ENCODE measurements around the gene SPON1.
A peak's percentile ranks its signal among the peaks of the same experiment; 100 is the strongest.

The SPON1 gene

DNA sequence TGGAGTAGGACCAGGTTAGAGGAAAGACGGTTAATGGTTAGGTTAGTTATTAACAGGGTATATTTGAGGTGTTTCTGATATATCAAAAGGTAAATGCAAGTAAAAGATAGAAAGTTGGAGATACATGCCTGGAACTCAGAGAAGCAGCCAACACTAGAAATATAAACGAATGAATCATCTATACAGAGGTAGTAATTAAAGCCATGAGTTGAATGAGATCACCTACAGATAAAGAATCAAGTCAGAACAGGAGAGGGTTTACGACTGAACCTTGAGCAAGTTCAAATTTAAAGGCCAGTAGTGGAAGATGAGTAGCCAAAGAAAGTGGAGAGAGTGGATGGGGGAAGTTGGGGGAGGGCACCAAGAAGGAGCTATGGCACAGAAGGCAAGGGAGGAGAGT lies 73.9 kb downstream of the SPON1 start:
- DNase-seq (ENCODE audit: low read depth) = no peak

DNA sequence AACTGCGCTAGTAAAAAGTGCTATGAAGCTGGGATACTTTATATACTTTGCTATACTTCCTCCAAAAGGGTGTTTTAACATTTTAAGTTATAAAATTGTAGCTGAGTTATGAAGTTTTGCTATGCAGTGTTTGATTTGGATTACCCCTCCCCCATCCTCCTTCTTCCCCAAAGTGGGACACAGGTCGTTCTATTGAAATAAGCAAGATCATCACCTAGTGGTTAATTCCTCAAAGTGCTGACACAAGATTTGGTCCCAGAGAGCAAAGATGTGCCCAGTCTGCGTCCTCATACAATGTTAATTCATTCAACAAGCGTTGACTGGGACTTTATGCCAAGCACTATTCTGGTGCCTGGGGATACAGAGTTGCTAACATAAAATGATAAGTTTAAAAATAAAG lies 78.5 kb downstream of the SPON1 start:
- no peak for DNase-seq (ENCODE audit: low read depth)

GRCh38 chr11:14041565-14041964 lies 79.0 kb downstream of the SPON1 start:
- no peak for DNase-seq (ENCODE audit: low read depth)

GRCh38 chr11:14042686-14043465 lies 80.4 kb downstream of the SPON1 start:
- DNase-seq (ENCODE audit: low read depth) = no peak

DNA sequence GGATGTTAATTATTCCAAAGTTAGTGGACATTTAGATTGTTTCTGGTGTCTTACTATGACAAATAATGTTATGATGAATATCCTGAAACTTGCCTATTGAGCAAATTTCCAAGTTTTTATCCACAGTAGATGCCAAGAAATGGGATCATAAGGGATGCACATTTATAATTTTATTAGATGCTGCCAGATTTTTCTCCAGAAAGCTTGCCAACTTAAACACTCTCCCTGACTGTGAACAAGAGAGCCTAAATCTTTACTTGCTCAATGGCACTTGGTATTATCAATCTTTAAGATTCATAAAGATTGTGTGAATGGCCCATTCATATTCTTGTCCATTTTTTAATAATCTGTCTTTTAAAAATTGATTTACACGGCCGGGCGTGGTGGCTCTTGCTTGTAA lies 82.4 kb downstream of the SPON1 start:
- no peak for DNase-seq (ENCODE audit: low read depth)

- no peak for DNase-seq (ENCODE audit: low read depth)
These were observed 82.9 kb downstream of the SPON1 start for GRCh38 chr11:14045417-14045816.

DNA sequence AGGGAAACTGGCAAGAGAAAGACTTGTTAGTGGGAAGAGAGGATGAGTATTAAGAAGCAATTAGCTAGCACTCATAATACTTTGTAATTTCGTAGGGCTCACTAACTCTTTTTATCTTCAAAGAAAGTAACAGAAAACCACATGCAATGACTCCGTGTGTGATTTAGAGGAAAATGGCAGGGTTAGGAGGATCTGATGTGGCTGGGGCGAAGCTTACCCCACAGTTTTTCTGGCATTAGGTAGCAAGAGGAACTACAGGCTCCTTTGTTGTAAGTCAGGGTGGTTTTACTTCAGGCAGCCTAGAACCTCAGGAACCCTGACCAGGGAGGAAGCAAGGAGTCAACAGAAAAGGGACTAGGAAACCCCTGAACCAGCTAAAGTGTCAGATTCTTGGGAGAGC lies 89.7 kb downstream of the SPON1 start:
- DNase-seq (ENCODE audit: low read depth) = no peak

- DNase-seq (ENCODE audit: low read depth) = peak; percentile 43
These were observed 91.9 kb downstream of the SPON1 start for GRCh38 chr11:14054116-14055107.

- no peak for DNase-seq (ENCODE audit: low read depth)
These were observed 93.4 kb downstream of the SPON1 start for GRCh38 chr11:14055936-14056335.

DNA sequence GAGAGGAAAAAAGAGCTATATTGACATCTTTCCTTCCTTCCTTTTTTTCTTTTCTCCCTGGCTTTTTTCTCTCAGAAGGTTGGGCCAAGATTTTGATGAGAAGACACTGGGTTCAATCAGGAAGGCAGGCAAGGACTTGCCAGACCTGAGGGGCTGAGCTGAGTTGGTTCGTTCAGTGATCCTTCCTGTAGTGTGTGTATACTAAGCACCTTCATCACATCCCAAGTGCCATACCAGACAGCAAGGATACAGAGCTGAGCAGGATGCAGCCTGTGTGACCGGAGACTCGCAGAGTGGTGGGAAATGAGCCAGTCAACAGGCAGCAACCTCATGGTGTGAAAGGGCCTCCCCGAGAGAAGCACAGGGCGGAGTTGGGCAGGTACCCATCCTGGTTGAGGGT lies 95.5 kb downstream of the SPON1 start:
- no peak for DNase-seq (ENCODE audit: low read depth)

DNA sequence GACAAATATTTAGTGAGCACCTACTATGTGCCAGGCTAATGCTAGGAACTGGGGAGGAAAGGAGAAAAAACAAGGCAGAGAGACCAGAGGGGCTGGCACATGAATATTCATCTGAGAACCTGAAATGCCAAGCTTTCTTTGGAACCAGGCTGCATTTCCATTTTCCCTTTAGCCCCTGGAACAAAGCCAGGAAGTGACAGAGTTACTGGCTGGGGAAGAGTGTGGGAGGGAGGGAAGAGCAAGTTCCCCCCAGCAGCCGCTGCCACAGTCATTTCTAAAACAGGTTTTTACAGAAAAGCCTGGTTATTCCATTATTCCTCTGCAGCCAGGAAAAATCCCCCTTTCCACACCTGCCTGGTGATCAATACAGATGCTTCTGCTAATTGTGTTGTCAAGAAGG lies 97.0 kb downstream of the SPON1 start:
- DNase-seq (ENCODE audit: low read depth) = no peak

DNA sequence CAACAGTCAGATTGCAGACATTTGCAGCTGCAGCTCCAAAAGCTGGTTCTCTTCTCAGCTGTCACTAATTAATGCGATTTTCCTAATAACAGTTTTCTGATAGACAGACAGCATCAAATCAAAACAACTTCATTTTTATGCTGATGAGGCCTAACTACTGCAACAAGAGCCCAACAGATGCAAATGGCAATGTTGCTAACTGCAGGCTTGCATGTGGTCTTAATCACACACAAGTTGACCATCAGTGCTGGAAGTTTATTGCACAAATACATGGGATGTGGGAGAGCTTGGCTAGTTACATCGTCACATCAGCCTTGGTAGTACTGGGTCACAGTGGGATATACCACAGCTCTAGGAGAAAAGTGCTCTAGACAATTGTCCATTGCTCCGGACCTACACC lies 99.2 kb downstream of the SPON1 start:
- no peak for DNase-seq (ENCODE audit: low read depth)

- no peak for DNase-seq (ENCODE audit: low read depth)
These were observed 102.6 kb downstream of the SPON1 start for GRCh38 chr11:14065141-14065540.

DNA sequence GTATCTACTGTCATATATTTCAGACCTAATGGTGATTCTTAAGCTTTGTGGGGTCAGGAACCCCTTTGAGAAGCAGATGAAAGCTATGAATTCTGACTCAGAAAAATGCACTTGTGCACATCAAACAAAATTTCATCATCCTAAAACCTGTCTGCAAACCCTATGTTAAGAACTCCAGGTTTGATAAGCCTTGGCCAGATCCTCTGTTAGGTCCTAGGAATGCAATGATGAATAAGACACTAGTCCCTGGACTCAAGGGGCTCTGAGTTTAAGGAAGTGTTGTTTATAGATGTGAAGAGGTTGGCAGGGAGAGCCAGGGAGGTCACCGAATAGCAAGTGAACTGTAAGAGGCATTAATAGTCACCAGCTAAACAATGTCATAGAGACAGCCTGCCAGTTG lies 103.2 kb downstream of the SPON1 start:
- DNase-seq (ENCODE audit: low read depth) = no peak

GRCh38 chr11:14067686-14068085 lies 105.2 kb downstream of the SPON1 start:
- DNase-seq (ENCODE audit: low read depth) = no peak

- DNase-seq (ENCODE audit: low read depth) = no peak
These were observed 108.4 kb downstream of the SPON1 start for GRCh38 chr11:14070896-14071295.

- DNase-seq (ENCODE audit: low read depth) = peak; percentile 74
These were observed 111.4 kb downstream of the SPON1 start for GRCh38 chr11:14073849-14074476.

DNA sequence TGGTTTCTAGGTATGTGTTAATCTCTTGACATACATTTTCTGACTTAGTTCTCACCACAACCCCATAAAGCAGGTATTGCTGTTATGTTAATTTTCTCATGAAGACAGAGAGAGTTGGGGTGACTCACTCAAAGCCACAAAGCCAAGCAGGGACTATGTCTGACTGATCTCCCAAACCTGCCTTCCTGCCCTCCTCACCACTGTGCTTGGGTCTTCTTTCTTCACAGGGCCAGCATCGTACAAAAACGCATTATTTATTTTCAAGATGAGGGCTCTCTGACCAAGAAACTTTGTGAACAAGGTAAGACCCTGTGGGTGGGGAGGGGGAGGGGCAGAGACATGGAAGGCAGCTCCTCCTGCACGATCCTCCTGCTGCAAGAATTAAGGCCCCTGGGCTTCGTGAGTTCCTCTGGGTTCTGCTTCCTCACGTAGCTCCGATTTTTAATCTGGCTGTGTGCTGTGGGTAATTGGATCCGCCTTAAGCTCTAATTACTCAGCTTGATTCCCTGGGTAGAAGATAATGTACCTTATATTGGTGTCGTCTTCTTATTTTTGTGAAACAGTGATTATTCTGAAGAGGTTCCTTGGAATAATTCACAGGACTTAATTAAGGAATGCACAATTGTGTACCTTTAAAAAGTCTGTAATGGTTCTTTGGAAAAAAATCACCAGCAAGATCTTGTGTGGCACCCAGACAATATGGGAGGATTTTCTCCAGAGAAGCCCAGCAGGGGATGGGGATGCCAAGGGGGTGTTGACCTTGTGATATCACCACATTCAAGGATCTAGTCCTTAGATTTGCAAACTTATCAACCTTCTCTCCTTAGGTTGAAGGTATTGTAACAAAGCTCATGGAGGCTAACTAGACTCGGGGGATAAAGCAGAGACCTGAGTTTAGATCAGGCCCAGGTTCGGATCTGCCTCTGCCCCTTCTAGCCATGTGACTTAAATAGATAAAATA lies 112.9 kb downstream of the SPON1 start:
- no peak for DNase-seq (ENCODE audit: low read depth)

DNA sequence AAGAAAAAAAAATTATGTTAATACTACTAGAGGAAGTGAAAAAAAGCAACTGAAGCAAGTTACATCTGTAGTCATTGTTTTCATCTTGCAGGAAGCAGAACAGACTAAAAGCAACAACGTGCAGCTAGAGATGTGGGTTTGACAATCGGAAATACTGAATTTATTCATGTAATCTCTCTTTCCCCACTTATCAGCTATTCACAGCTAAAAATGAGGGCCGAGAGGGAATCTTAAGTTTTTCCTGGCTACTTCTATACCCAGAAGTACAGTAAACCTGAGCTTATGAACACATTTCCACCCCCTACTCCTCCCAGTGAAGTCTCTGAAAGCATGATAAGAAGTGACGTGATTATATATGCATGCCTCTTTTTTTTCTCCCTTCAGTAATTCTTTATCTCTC lies 116.5 kb downstream of the SPON1 start:
- DNase-seq (ENCODE audit: low read depth) = no peak

- DNase-seq (ENCODE audit: low read depth) = no peak
These were observed 117.3 kb downstream of the SPON1 start for GRCh38 chr11:14079797-14080196.

- no peak for DNase-seq (ENCODE audit: low read depth)
These were observed 119.2 kb downstream of the SPON1 start for GRCh38 chr11:14081581-14082231.

Measured in HS-5 (cell line).